Measurements from ENCODE around the gene C19orf85. TPM values are rescaled to one million over a fixed set of nuclear protein-coding genes. Genes with fewer than 3 reads are reported as not detected.

Gene C19orf85
- total RNA-seq, 1 experiment from 2014 or later: not detected

- Histone ChIP-seq H4K20me1 (ENCODE audit: low read length) (no peaks in the 10 kb centered on the region), H2AFZ (ENCODE audit: low read length) (no peak overlapping the region), H3K4me3 (ENCODE audit: low read length) (peak overlapping the region; percentile 76; the same call in 1 of the 2 replicates), H3K36me3 (ENCODE audit: low read depth, low read length) (no peaks in the 10 kb centered on the region), H3K4me1 (ENCODE audit: insufficient read depth, low read length) (peaks cover 13% of the 10 kb centered on the region), H3K9me2 (replicated peaks; ENCODE audit: low read length) (no peaks in the 10 kb centered on the region), H3K9me3 (ENCODE audit: low read length) (no peaks in the 10 kb centered on the region), H3K4me2 (ENCODE audit: low read length) (peak overlapping the region; percentile 83), H3K79me2 (ENCODE audit: low read length) (peaks cover 25% of the 10 kb centered on the region), H3F3A (ENCODE audit: low read length, unreplicated experiment) (no peaks in the 10 kb centered on the region), H3K27me3 (ENCODE audit: low read length) (no peaks in the 10 kb centered on the region), H3K27ac (ENCODE audit: low read length) (no peak overlapping the region), H3K9ac (ENCODE audit: low read length) (no peak overlapping the region)
- no TSS peak for BruUV-seq (replicated peaks)
- TF ChIP-seq EZH2 (IDR thresholded peaks at IDR 0.05; ENCODE audit: low read length, unreplicated experiment): no peak
- no peak for TF ChIP-seq CTCF (conservative IDR thresholded peaks at IDR 0.05; ENCODE audit: low read depth, low read length)
- no peak for TF ChIP-seq EZH2phosphoT487 (IDR thresholded peaks at IDR 0.05; ENCODE audit: borderline replicate concordance, low read length)
- intact Hi-C loops (cut with micrococcal nuclease): no loop called here
- ATAC-seq (no peak), DNase-seq (no peak)
- CTCF ChIA-PET: no interaction called here
- POLR2A ChIA-PET (ENCODE audit: unreplicated experiment): no interaction called here
Measured at GRCh38 chr19:55478364-55478763, 13.8 kb upstream of the C19orf85 start.

DNA sequence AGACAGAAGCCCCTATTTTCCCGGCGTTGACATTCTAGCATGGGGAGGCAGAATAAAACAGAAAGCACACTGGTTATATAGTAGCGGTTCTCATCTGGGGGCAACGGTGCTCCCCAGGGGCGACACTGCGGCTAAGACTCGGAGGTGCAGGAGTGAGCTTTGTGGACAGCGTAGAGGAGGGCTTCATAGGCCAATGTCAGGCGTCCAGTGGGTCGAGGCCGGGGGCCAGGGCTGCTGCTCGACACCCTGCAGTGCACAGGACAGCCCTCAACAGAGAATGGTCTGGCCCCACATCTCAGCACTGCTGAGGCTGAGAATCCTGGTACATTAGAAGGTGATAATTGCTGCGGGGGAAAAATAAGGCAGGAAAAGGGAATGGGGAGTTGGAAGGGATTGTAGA is 13.4 kb upstream of the C19orf85 start:
- TF ChIP-seq EZH2 (IDR thresholded peaks at IDR 0.05; ENCODE audit: low read length, unreplicated experiment) (no peak), EZH2phosphoT487 (IDR thresholded peaks at IDR 0.05; ENCODE audit: borderline replicate concordance, low read length) (no peak), CTCF (conservative IDR thresholded peaks at IDR 0.05; ENCODE audit: low read depth, low read length) (no peak)
- H3K9me3 ChIP-seq (ENCODE audit: low read length): no peaks in the 10 kb centered on the region
- H4K20me1 ChIP-seq (ENCODE audit: low read length): no peaks in the 10 kb centered on the region
- H3K36me3 ChIP-seq (ENCODE audit: low read depth, low read length): no peaks in the 10 kb centered on the region
- no peaks in the 10 kb centered on the region for H3K9me2 ChIP-seq (replicated peaks; ENCODE audit: low read length)
- peaks cover 13% of the 10 kb centered on the region for H3K4me1 ChIP-seq (ENCODE audit: insufficient read depth, low read length)
- H3K27me3 ChIP-seq (ENCODE audit: low read length): no peaks in the 10 kb centered on the region
- peak overlapping the region; percentile 82; the same call in 1 of the 2 replicates for H3K9ac ChIP-seq (ENCODE audit: low read length)
- intact Hi-C loops (cut with micrococcal nuclease): no loop called here
- peak overlapping the region; percentile 76 for H3K4me3 ChIP-seq (ENCODE audit: low read length)
- no peaks in the 10 kb centered on the region for H3F3A ChIP-seq (ENCODE audit: low read length, unreplicated experiment)
- no peak for DNase-seq
- CTCF ChIA-PET: interaction anchor here (0.6 kb wide), 2 partner anchors 25 to 27 kb away, joined by 3 to 4 read pairs; no protein-coding TSS in a partner anchor
- no TSS peak for BruUV-seq (replicated peaks)
- H3K79me2 ChIP-seq (ENCODE audit: low read length): peaks cover 25% of the 10 kb centered on the region
- POLR2A ChIA-PET (ENCODE audit: unreplicated experiment): no interaction called here
- ATAC-seq: no peak
- H3K4me2 ChIP-seq (ENCODE audit: low read length): peak overlapping the region; percentile 83
- no peak overlapping the region for H2AFZ ChIP-seq (ENCODE audit: low read length)
- no peak overlapping the region for H3K27ac ChIP-seq (ENCODE audit: low read length)

DNA sequence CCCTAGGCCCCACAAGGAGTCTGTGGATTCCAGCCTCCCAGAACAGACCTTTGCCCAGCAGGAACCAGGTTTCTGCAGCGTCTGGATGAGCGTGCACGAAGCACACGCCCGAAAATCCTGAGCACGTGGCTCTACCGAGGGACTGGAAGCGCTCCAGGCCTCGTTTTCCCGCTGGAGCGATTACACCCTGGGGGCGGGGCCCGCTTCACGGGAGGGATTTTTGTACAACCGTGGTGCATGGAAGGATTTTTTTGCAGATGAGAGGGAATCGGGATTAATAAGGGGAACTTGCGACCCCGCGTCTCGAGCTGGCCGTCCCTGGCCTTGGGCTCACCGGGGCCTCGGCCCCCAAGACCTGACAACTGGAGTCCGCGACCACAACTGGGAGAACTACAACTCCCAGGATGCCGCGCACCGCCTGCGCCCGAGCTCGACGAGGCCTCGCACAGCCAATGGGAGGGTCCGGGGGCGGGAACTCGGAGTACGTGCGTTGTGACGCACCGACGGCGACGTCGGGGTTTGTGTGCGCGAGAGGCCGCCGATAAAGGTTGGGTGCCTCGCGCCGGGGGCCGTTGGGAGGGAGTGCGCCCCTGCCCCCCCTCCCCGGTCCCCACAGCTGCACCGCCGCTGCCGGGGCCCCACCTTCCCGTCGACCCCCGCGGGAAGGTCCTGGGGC is 11.7 kb upstream of the C19orf85 start, which contains the start of gene ZNF628:
TSS of gene ZNF628 (plus strand) at position 518 of the 676 bp plus-strand sequence. CDS start 3,294 bp downstream, outside the sequence.
- no peaks in the 10 kb centered on the region for H3K27me3 ChIP-seq (ENCODE audit: low read length)
- H3K79me2 ChIP-seq (ENCODE audit: low read length): peaks cover 25% of the 10 kb centered on the region
- DNase-seq (peak; percentile 99), ATAC-seq (peak; percentile 95)
- no peaks in the 10 kb centered on the region for H3F3A ChIP-seq (ENCODE audit: low read length, unreplicated experiment)
- ChIA-PET CTCF (interaction anchor here (0.5 to 1.4 kb wide), 6 partner anchors 9 to 156 kb away, joined by 3 to 16 read pairs (median 5); partner anchors contain the start of gene ZNF524), POLR2A (ENCODE audit: unreplicated experiment) (interaction anchor here (0.5 to 1.0 kb wide), 11 partner anchors 15 to 310 kb away, joined by 3 to 12 read pairs (median 3); partner anchors contain the start of genes DNAAF3, FIZ1, ISOC2 and ZNF865)
- no TSS peak for BruUV-seq (replicated peaks)
- H3K9me2 ChIP-seq (replicated peaks; ENCODE audit: low read length): no peaks in the 10 kb centered on the region
- peaks cover 18% of the 10 kb centered on the region for H3K4me1 ChIP-seq (ENCODE audit: insufficient read depth, low read length)
- H3K9ac ChIP-seq (ENCODE audit: low read length): peak within 1 kb of the TSS; percentile 82
- no peaks in the 10 kb centered on the region for H4K20me1 ChIP-seq (ENCODE audit: low read length)
- intact Hi-C loops (cut with micrococcal nuclease): no loop called here
- H3K4me3 ChIP-seq (ENCODE audit: low read length): peak within 1 kb of the TSS; percentile 76
- H3K27ac ChIP-seq (ENCODE audit: low read length): peak within 1 kb of the TSS; percentile 55
- H2AFZ ChIP-seq (ENCODE audit: low read length): peak within 1 kb of the TSS; percentile 99
- no peak for TF ChIP-seq CTCF (conservative IDR thresholded peaks at IDR 0.05; ENCODE audit: low read depth, low read length)
- TF ChIP-seq EZH2phosphoT487 (IDR thresholded peaks at IDR 0.05; ENCODE audit: borderline replicate concordance, low read length): no peak
- no peak for TF ChIP-seq EZH2 (IDR thresholded peaks at IDR 0.05; ENCODE audit: low read length, unreplicated experiment)
- H3K4me2 ChIP-seq (ENCODE audit: low read length): peak within 1 kb of the TSS; percentile 92
- H3K9me3 ChIP-seq (ENCODE audit: low read length): no peaks in the 10 kb centered on the region
- H3K36me3 ChIP-seq (ENCODE audit: low read depth, low read length): no peaks in the 10 kb centered on the region

All from PC-3 (cell line).